Uterus (tissue), 2 donors: ENCODE data around the gene CACNA1F.

Experiments used
- CTCF ChIP-seq, 4 experiments: fragments of 200-600 bp in 2 of 4; fragments of 450-650 bp in 2 of 4; sonication (generic) in 2 of 4; IDR thresholded peaks; one replicate each; pipeline ENCODE4 v1.5.1; 2016 to 2019; ENCODE audit warnings: antibody characterized with exemption in 4 of 4, mild to moderate bottlenecking in 2 of 4, moderate library complexity in 1 of 4
- POLR2A ChIP-seq, 2 donors: fragments of 450-650 bp; IDR thresholded peaks; one replicate each; pipeline ENCODE4 v1.6.1; 2016; ENCODE audit warnings: antibody characterized with exemption in 2 of 2, mild to moderate bottlenecking in 1 of 2, moderate library complexity in 1 of 2

- TF ChIP-seq CTCF (IDR thresholded peaks at IDR 0.05), result no peak
- TF ChIP-seq POLR2A (IDR thresholded peaks at IDR 0.05), result no peak
Measured at GRCh38 chrX:49233887-49234555, 881 bp upstream of the CACNA1F start.
